ENCODE data around the gene ZMYND12.
A peak's percentile ranks its signal among the peaks of the same experiment; 100 is the strongest.

ZMYND12 gene

GRCh38 chr1:42392255-42392654, 63.6 kb downstream of the ZMYND12 start:
- DNase-seq = no peak

GRCh38 chr1:42386051-42386450, 69.8 kb downstream of the ZMYND12 start:
- DNase-seq = no peak

DNA sequence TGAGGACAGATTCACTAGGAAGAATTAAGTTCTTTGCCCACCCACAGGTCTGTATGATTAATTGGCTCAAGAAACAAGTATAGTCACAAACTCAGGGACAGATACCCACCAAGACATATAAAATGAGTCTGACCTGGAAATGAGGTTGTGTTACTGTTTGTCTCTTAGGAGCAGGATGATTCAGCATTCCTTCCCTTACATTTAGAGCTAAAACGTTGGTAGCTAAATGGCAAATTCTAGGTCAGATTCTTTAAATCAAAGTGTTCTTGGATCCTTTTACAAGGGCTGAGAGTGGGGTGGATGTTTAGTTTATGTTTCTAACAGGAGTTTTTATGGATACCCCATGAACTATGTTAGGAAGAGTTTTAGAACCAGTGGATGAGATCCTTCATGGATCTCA, 70.5 kb downstream of the ZMYND12 start:
- no peak for DNase-seq

DNA sequence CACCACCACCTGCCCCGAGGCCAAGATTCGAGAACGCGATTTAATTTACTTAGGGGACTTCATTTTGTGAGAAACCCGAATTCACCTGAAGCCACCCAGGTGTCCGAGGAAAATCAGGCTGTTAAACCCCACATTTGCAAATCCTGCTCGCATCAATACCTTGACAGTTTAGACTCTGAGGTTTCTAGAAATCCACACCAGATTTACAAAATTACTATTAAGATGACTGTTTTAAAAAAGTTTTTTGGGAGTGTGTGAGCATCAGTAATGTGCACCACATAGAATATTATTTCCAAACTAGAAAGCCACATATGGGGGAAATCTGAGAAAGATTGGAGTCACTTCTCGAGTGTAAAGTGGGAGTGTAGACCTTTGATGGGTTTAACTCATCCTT, 74.5 kb downstream of the ZMYND12 start:
- DNase-seq = no peak

- peak; percentile 67 for DNase-seq
Observed at GRCh38 chr1:42380586-42381279, 75.1 kb downstream of the ZMYND12 start, which contains the start of gene RIMKLA. RIMKLA (plus strand) TSS chr1:42380792; CDS start chr1:42380935, 143 bp downstream.
